Eye (tissue), 1 donor: ENCODE data around the gene OTUB1.

Source experiments
- DNase-seq: peaks from one replicate; pipeline ENCODE4 v3.0.0-alpha.2; 2015

OTUB1 gene

DNA sequence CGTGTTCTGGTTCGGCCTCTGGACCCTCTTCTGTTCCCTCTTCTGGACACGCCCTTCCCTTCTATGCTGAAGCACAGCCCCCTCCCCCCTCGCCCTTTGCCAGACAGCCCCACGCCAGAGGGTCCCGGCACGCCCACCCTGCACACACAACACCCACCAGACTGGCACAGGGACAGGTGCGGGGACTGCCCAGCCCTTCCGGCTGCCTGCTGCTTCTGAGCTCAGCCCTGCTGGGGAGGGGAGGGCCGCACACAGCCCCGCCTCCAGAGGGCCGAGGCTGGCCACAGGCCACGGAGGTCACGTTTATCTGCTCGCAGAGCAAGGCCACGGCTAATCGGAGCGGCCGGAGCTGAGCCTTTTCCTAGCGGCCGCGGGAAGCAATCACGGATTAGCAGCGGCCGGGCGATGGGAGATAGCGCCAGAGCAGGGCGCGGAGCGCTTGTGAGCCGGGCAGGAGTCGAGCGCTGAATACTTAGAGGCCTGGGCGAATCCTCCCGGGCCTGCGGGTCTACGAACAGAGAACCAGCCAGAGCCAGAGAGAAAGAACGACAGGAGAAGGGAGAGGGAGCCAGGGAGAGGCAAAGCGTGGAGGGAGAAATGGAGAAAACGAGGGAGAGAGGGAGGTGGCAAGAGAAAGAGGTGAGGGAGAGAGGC, 21.5 kb downstream of the OTUB1 start:
- DNase-seq, result peak; percentile 88

DNA sequence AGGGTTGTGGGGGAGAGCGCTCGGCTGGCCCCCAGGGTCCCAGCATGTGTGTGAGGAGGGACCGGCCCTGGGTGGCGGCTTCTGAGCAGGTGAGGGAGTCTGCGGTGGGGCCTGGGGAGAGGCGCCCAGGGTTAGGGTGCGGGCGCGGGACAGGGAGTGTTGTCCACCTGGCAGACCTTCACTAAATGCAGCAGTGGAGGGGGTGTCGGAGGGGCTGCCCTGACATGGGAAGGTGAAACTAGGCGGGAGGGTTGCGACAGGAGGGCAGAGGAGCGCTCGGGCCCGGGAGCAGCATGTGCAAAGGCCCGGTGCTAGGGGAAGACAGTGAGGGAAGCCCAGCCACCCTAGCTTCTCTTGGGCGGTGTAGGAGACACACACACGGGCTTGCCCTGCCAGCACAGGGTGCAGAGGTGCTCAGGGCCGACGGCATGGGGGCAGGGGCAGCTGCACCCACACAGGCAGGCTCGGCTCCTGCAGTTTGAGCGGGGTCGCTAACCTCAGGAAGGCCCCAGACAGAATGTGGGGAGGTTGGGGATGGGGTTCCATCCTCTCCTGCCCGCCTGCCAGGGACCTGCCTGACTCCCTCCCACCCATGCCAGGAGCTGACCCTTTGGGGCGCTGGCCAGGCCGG, 22.2 kb downstream of the OTUB1 start:
- DNase-seq, result no peak

DNA sequence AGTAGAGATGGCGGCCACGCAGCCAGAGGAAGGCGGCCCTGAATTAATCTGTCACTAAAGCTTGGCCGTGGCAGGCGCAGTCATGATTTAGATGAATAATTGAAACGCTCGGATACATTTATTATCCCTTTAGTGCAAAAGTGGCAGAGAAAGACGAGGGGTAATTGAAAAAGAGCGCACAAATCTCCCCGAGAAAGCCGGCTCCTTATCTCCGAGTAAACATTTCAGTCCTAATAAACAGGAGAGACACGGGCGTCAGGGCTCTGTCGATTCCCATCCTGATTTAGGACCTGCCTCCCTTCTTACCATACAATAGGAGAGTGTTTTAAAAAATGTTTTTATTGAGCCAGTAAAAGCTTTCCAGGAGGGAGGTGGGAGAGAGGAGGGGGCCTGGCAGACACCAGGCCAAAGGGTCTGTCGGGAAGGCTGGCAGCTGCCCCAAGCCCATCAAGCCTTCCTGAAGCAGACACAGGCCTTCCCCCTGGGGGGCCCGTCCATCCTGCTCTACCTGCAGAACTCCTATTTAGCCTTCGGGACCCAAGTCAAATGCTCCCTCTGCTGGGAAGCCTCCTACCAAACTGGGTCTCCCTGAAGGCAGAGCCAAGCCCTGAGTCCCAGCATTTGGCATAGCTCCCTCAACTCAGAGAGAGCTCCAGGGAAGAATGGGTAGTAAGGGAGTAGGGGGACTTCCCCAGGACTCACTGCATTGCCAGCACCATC, 22.8 kb downstream of the OTUB1 start:
- no peak for DNase-seq

DNA sequence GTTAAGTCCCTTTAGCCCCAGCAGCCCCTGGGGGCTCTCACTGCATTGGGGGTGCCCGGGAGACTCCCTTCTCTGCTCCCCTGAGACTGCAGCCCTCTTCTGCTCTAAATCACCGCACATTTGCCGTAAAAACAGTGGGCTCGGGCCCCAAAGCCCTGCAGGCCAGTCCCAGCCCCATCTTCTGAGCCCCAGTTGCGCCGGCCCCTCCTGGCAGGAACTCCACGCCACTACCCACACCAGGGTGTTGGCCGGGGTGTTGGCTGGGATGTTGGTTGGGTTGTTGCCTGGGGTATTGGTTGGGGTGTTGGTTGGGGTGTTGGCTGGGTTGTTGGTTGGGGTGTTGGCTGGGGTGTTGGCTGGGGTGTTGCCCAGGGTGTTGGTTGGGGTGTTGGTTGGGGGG, 23.5 kb downstream of the OTUB1 start:
- DNase-seq, result no peak

DNA sequence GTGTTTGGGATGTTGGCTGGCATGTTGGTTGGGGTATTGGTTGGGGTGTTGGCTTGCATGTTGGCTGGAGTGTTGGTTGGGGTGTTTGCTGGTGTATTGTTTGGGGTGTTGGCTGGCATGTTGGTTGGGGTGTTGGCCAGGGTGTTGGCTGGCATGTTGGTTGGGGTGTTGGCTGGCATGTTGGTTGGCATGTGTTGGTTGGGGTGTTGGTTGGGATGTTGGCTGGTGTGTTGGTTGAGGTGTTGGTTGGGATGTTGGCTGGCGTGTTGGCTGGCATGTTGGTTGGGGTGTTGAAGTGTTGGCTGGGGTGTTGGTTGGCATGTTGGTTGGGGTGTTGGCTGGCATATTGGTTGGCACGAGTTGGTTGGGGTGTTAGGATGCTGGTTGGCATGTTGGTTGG, 24.5 kb downstream of the OTUB1 start:
- no peak for DNase-seq

DNA sequence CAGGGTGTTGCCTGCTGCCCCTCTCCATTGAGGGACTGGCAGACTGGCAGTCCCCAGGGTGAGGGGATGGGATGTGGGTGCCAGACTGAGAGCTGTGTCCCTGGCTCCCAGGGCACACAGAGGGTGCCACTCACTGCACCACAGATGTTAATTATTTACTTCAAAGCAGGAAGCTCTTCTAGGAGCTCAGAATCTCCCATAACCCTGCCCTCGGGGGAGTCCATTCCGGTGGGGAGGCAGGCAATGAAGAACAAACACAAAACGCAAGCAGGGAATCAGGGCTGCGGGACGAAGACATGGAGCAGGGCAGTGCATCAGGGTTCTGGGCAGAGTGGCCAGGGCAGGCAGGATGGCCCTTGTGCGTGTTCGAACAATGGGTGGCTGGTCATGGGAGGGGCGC, 25.1 kb downstream of the OTUB1 start:
- DNase-seq, result no peak

DNA sequence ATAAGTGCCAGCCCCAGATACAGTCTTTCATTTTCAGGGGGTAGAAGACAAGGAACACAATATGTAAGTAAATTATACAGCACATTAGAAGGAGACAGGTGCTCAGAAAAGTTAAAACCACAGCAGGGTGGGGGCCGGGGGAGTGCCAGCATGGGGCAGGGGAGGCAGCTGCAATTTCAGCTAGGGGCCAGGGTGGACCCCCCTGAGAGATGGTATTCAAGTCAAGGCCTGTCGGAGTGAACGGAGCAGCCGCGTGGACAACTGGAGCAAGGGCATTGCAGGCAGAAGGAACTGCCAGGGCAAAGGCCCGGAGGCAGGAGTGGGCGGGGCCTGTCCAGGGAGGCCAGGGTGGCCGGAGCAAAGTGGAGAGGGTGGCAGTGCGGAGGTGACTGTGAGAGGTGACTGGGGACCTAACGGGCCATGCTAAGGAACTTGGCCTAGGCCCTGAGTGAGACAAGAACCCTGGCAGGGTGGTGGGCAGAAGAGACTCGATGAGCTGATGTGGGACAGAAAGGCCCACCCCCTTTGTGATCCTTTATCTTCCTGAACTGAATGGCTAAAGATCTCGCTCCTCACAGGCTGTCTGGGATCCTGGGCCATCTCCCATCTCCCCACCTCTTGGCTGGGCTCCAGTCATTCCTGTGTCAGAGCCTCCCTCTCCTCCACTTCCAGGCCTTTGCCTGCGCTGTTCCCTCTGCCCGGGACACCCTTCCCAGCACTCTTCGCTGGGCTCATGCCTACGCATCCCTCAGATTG, 27.1 kb downstream of the OTUB1 start:
- DNase-seq, result no peak

DNA sequence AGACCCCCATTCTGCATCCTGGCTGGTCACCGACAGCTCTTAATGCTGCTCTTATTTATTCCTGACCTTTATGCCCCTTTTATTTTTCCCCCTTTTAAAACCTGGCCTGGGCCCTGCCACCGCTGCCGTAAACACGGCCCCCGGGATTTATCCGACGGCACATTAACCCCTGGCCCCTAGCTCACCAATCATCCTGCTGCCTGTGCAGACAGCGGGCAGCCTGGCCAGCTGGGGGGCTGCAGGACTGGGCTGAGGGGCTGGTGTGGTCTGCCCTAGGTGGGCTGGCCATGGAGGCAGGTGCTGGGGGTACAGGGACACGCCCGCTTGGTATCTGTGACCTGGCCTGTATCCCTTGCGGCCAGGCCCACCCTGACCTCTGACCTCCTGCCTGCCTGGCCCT, 28.1 kb downstream of the OTUB1 start:
- no peak for DNase-seq

DNA sequence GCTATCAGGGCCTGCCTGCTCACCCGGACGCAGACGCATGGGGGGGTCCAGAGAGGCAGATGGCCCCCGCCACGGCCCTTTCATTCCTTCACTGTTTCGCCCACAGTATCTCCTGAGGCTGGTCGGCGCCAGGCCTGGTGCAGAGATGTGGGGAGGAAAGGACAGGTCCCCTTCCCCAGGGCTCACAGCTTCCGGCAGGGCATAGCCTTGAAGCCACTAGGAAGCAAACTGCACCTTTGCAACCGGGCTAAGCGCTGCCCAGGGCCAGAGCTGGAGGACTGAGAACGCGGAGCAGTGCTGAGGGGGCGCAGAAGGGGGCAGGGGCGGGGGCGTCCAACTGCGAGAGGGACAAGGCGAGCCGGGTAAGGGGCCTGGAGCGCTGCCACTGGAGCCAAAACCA, 29.3 kb downstream of the OTUB1 start:
- DNase-seq, result no peak

DNA sequence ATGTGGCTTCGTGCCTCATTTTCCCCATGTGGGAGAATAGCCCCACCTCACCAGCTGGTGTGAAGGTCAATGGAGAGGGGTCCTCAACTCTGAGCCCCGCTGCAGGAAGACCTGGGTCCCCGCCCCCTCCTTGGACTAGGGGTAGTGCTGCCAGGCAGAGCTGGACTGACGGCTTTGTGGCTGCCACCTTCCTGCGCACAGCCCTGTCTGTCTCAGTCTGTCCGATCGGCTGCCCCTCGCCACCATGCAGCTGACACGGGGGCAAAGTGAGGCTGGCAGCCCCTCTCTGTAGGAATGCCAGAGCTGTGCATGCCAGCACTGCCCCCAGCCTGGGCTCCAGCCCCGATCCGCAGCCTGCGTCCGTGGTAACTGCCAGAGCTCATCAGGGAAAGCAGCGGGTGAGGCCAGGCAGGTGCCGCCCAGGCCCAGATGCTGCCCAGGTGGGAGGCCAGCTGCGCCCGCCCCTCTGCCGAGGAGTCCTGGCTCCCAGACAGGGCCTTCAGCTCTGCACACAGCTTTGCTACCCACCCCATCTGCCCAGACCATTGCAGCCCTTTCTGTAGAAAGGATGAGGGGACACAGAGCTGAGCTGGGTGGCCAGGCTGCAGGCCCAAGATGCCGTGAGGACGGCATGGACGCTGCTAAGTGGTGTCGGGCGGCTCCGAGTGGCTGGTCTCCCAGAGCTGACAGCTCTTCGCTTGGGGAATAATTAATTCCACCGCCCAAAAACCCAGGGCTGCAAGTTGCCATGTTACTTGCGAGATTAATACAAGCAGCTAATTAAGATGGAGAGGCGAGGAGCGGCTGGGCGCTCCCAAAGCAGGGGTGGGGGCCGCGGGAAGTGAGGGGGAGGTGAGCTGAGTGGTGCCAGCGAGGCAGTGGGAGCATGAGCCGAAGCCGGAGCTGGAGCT, 30.0 kb downstream of the OTUB1 start:
- DNase-seq, result no peak

DNA sequence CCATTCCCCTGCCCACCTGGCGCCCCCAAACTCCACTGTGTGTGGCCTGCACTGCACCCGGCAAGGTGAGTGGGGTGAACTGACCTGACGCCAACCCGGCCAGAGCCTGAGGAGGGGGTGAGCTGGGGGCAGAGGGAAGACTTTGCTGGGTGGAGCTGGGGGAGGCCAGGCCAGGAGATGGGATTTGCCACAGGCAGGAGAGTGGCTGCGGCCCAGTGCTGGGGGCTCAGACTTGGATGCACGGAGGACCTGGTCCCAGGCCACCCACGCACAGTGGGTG, 31.6 kb downstream of the OTUB1 start:
- DNase-seq, result no peak

DNA sequence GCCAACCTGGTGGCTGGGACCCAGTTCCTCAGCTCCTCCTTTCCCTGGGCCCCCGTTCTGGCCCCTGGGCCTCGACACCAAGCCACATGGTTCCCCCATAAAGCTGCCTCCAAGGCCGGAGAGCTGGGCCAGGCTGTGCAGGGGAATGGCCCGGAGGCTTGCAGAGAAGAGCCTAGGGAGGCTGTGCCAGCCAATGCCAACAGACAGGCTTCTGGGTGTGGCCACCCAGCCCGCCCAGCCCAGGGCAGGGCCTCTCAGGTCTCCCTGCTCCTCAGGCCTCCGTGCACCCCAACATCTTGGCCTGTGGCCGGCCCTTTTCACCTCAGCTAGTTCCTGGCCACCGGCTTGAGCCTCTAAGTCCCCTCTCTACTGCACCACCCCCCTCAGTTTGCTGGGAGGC, 32.1 kb downstream of the OTUB1 start:
- DNase-seq, result no peak

DNA sequence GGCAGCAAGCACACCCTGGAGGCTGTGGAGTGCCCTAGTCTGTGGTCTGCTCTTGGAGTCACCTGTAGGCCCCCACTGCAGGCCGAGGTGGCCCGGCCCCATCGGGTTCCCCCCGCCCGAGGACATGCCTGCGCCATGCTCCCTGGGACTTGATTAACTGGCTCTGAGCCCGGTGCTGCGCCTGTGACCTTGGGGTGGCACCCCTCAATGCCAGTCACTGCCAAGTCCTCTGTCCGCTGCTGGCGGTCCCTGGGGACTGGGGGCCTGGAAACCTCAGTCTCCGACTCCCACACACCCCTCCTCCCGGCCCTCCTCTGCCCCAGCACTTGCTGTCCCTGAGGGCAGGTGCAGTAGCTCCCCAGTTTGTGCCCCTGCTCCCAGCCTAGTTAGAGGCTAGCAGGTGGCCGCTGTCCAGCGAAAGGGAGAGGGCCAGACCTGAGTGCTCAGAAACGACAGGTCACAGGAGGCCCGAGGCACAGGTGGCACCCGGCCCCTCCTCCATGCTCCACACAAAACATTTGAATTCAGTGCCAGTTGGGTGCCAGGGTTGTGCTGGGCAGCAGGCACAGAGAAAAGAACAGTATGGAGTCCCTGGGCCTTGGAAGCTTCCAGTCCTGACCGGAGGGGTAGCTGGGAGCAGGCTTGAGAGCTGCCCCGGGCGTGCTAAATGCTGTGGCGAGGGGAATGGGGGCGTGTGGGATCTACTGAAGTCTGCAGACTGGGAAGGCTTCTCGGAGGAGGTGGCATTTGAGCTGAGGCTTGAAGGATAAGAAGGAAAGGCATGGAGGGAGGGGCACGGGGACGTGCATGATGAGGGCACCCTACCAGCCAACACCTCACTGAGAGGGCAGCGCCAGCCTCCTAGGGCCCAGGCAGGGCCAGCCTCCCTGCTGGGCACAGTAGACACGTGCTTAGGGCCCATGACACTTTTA, 33.1 kb downstream of the OTUB1 start:
- DNase-seq, result no peak

DNA sequence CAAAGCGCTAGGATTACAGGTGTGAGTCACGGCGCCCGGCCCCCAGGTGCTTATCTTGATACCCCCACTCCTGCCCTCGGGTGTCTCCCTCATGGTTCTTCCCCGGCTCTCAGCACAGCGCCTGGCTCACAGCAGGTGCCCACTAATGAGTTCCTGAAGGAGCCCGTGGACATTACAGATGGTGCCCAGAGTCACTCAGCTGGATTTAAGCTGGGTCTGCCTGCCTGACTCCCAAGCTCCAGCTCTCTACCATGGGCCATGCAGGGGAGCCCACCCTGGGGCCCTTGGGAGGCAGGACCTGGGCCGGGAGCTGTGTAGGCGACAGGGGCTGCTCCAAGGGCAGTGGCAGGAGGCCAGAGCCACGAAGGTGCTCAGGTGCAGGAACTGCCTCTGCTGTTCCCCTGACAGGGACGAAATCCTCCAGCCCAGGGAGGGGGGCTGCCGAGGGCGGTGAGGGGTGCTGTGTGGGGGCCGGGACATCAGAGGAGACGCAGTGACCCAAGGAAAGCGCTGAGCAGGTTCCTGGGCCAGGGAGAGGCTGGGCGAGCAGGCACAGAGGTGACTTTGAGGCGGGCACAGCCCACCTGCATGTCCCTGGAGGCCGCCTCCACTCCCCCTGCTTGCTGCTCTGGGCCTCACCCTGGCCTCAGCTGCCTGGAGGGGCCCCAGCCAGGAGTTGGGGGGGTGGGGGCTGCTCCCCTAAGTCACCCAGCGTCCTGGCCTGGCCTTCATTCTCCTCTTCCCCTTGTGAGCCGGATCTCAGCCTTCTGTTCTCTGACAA, 34.9 kb downstream of the OTUB1 start:
- DNase-seq, result no peak

DNA sequence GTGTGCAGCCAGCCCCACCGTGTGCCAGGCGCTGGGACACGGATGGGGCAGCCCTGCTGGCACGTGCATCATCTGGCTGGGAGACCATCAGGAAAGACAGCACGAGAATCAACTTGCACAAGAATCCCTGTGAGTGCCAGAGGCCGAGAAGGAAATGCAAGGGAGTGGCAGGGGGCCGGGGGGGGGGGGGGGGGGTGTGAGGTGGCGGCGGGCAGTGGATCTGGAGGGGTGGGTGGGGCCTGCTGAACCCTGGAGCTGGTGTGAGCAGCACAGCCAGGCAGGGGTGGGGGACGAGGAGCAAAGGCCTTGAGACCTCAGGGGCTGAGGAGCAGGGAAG, 35.5 kb downstream of the OTUB1 start:
- DNase-seq, result peak; percentile 57

DNA sequence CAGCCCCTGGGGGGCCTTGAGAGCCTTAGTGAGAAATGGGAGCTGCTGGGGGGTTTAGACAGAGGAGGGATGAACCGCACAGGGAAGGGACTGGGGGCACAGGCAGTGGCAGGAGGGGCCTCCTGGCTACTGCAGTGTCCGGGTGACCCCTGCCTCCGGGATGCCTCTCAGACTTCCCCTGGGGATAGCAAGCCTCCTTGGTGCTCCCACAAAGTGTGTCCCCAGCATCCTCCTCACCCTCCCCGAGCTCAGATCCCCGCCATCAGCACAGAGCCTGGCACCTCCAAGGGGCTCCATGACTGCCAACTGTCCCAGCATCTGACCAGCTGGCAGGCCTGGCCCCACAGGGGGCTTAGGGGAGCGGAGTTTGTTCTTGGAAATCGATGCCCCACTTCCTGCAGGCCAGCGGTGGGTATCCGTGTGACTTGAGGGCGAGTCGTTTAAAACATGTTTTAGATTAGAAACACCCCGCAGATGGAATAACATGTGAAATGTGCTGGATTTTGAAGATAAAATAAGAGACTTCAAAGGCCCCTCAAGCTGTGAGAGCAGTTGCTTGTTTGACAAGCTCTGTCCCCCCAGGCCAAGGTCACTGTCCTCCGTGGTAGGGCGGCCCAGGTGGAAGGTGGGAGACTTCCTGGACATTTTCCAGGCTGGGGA, 36.0 kb downstream of the OTUB1 start:
- DNase-seq, result no peak

DNA sequence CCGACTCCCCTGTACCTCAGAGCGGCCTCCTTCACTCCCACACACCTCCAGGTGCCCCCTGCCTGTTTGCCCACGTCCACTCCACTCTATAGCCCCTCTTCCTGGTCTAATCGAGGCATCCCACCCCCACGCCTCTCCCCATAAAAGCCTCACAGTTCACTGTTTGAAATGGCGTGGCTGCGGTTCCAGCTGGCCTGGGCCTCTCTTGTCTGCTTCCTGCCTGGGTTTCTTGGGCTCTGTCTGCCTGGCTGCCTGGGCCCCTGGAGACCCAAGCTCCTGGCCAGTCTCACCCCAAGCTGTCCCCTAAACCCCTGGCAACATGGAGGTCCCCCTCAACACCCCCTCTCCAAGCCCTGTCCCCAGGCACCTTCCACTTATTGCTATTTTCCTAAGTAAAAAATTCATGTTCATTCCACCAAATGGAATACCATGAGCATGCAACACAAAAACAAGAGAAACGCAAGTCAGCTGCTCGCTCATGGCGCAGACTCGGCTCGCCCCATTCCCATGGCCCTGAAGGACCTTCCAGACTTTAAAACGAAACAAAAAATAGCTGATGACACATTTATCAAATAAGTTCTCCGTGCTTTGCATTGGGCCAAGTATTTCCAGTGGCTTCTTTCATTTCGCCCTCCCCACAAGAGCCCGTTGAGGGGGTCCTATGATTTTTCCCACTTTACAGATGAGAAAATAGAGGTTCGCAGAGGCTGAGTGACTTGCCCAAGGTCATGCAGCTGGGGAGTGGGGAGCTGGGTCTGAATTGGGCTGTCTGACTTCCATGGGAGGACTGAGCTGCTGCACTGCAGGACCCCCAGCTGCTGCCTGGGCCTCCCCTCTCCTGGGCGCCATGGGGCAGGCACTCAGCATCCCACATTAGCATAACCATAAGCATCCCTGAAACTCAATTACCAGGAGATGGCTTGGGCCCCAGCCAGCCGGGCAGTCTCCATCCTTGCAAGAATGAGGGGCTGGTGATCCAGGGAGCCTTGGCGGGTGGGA, 37.8 kb downstream of the OTUB1 start:
- no peak for DNase-seq

DNA sequence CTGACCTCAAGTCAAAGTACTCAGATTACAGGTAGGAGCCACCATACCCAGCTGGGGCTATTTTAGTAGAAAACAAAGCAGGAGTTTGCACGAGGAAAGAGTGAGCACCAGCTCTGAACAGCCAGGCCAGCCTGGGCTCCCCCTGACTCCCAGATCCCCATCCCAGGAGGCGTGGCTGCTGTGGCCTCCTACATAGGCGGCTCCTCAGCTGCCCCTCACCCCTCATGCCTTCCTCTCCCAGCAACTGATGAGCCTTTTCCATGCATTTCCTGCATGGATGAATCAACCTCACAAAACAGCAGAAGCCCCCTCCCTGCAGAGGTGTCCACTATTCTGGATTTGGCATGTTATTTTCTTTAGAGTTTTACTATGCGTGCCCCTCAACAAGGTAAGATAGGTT, 39.0 kb downstream of the OTUB1 start:
- DNase-seq, result no peak

DNA sequence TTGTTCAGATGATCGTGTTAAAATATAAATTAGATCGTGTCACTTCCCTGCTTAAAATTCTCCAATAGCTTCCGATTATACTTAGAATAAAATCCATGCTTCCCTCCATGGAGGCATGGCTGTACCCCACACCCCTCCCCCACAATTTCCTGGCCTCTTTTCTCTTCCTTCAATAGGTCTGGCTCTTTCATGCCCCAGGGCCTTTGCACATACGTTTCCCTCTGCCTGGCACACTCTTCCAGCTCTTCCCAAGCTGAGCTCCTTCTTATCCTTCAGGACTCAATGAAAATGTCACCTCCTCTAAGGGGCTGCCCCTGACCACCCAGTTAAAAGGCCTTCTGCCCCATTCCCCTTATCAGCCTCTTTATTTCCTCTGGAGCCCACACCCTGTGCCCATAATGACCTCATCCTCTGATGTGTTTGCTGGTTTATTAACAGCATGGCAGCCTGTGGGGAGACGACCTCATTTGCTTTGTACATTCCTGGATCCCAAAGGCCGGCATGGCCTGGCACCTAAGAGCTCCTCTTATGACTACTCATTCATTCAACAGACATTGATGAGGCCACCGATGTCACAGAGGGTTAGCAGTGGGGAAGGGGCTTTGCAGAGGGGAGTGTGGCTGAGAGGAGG, 40.5 kb downstream of the OTUB1 start:
- DNase-seq, result no peak
